Panc1 (cell line): ENCODE measurements around the gene PTPRR. TPM values are rescaled to one million over a fixed set of nuclear protein-coding genes. Genes with fewer than 3 reads are reported as not detected.

Experiments
- ATAC-seq: fragments of 200-7000 bp; cut with Tn5 transposase; 2 replicates; pipeline ENCODE4 v1.9.1; 2020; ENCODE audit warnings: mild to moderate bottlenecking, moderate library complexity
- BruUV-seq: library from RNA; stranded (reverse); fragments of 400-500 nt; replicated peaks from 2 replicates; lab custom pipeline; 2021; lab: Mats Ljungman, UMichigan
- CTCF ChIA-PET: fragments of 300-600 bp; sonication (Branson Sonifier 250); formaldehyde crosslinking; loops from one replicate; lab custom pipeline; 2022; ENCODE audit warnings: antibody characterized with exemption; lab: Charles Lee
- POLR2A ChIA-PET: fragments of 300-600 bp; sonication (Branson Sonifier 250); formaldehyde crosslinking; loops from one replicate; lab custom pipeline; 2022; ENCODE audit warnings: antibody characterized with exemption; lab: Charles Lee
- DNase-seq: peaks from one replicate; pipeline ENCODE4 v3.0.0-alpha.2; 2010; ENCODE audit warnings: low read depth, low spot score
- H3K27ac ChIP-seq: 2 replicates; pipeline ENCODE4 v1.5.1; 2011; ENCODE audit warnings: mild to moderate bottlenecking, low read length, inconsistent platforms
- H3K27me3 ChIP-seq: fragments of 200-500 bp; sonication (Bioruptor generic); 2 replicates; pipeline ENCODE4 v1.6.0; 2014; ENCODE audit warnings: low read length, inconsistent platforms; ENCODE audit not compliant: control insufficient read depth, insufficient read depth
- H3K36me3 ChIP-seq: fragments of 200-500 bp; sonication (Bioruptor generic); 2 replicates; pipeline ENCODE4 v1.5.1; 2014; ENCODE audit warnings: inconsistent platforms, mild to moderate bottlenecking, low read length, moderate library complexity; ENCODE audit not compliant: control insufficient read depth, insufficient read depth
- H3K4me1 ChIP-seq: 2 replicates; pipeline ENCODE4 v1.5.1; 2011; ENCODE audit warnings: inconsistent platforms, mild to moderate bottlenecking, low read length, moderate library complexity; ENCODE audit not compliant: control insufficient read depth, insufficient read depth
- H3K4me3 ChIP-seq, 2 experiments: 2 replicates each; pipeline ENCODE4 v1.5.1; 2011 to 2012; ENCODE audit warnings: low read depth in 2 of 2, low read length in 2 of 2, mild to moderate bottlenecking in 2 of 2, inconsistent platforms in 1 of 2, moderate library complexity in 1 of 2
- H3K9me3 ChIP-seq: fragments of 200-500 bp; sonication (Bioruptor generic); 2 replicates; pipeline ENCODE4 v1.5.1; 2014; ENCODE audit warnings: low read depth, mild to moderate bottlenecking, inconsistent platforms, low read length, moderate library complexity; ENCODE audit not compliant: control insufficient read depth, insufficient read depth
- POLR2AphosphoS5 ChIP-seq: IDR thresholded peaks from 2 replicates; pipeline ENCODE4 v1.6.1; 2012; ENCODE audit warnings: mild to moderate bottlenecking, low read depth, low read length, moderate library complexity
- SIN3A ChIP-seq: IDR thresholded peaks from 2 replicates; pipeline ENCODE4 v1.6.1; 2012; ENCODE audit warnings: low read depth, mild to moderate bottlenecking, low read length, moderate library complexity, borderline replicate concordance; ENCODE audit not compliant: insufficient read depth
- TCF7L2 ChIP-seq: IDR thresholded peaks from 2 replicates; pipeline ENCODE4 v1.6.1; 2011; ENCODE audit warnings: mild to moderate bottlenecking, low read depth, low read length, inconsistent platforms
- in situ Hi-C: cut with HindIII; loops from 2 replicates; pipeline ENCODE4 v1.10.0; 2016; ENCODE audit warnings: low sequenced_read_pairs, low pct_unique_long_range_greater_than_20kb
- intact Hi-C: fragments of 100-400 bp; cut with micrococcal nuclease; formaldehyde crosslinking; loops from one replicate; pipeline ENCODE4 v1.10.0; 2022; ENCODE audit not compliant: unreplicated experiment
- total RNA-seq: library from RNA; stranded (reverse); gene quantifications from one replicate; pipeline ENCODE4 v1.2.1, GENCODE V29; 2021; ENCODE audit not compliant: unreplicated experiment
- TF ChIP-seq, protein P1 (sequence below), 2 experiments: IDR thresholded peaks; 2 replicates each; pipeline ENCODE4 v1.6.1; 2011 to 2012; ENCODE audit warnings: low read depth in 2 of 2, control low read depth in 1 of 2, low read length in 1 of 2, mild to moderate bottlenecking in 1 of 2, moderate library complexity in 1 of 2; ENCODE audit not compliant: insufficient read depth in 1 of 2
- TF ChIP-seq, protein P2 (sequence below): fragments of 450-650 bp; IDR thresholded peaks from 2 replicates; pipeline ENCODE4 v1.5.1; 2017; ENCODE audit warnings: mild to moderate bottlenecking

The PTPRR gene
- total RNA-seq, 1 experiment from 2014 or later = not detected

DNA sequence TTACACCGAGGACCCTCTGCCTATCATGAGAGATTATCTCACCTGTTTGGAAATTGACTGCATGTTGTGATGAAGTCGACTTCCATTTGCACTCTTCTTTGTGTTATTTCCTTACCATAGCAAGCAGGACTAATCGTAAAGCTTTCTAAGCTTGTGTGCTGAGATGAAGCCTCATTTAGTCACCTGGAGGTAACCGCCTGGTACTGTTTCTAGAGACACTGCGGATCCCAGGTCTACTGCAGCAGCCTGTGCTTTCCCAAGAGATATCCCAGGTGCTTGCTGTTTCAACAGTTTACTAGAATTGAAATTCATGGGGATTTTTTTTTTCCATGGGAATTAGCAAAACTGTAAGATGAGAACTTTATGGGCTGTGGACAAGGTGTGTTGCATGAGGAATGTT, 131.8 kb downstream of the PTPRR start:
- H3K4me3 ChIP-seq = no peak overlapping the region
- TF ChIP-seq, protein P1, sequence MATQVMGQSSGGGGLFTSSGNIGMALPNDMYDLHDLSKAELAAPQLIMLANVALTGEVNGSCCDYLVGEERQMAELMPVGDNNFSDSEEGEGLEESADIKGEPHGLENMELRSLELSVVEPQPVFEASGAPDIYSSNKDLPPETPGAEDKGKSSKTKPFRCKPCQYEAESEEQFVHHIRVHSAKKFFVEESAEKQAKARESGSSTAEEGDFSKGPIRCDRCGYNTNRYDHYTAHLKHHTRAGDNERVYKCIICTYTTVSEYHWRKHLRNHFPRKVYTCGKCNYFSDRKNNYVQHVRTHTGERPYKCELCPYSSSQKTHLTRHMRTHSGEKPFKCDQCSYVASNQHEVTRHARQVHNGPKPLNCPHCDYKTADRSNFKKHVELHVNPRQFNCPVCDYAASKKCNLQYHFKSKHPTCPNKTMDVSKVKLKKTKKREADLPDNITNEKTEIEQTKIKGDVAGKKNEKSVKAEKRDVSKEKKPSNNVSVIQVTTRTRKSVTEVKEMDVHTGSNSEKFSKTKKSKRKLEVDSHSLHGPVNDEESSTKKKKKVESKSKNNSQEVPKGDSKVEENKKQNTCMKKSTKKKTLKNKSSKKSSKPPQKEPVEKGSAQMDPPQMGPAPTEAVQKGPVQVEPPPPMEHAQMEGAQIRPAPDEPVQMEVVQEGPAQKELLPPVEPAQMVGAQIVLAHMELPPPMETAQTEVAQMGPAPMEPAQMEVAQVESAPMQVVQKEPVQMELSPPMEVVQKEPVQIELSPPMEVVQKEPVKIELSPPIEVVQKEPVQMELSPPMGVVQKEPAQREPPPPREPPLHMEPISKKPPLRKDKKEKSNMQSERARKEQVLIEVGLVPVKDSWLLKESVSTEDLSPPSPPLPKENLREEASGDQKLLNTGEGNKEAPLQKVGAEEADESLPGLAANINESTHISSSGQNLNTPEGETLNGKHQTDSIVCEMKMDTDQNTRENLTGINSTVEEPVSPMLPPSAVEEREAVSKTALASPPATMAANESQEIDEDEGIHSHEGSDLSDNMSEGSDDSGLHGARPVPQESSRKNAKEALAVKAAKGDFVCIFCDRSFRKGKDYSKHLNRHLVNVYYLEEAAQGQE (IDR thresholded peaks at IDR 0.05; ENCODE audit: insufficient read depth in 1 of 2, low read depth in 2 of 2, low read length in 1 of 2) = no peak
- TF ChIP-seq, protein P2, sequence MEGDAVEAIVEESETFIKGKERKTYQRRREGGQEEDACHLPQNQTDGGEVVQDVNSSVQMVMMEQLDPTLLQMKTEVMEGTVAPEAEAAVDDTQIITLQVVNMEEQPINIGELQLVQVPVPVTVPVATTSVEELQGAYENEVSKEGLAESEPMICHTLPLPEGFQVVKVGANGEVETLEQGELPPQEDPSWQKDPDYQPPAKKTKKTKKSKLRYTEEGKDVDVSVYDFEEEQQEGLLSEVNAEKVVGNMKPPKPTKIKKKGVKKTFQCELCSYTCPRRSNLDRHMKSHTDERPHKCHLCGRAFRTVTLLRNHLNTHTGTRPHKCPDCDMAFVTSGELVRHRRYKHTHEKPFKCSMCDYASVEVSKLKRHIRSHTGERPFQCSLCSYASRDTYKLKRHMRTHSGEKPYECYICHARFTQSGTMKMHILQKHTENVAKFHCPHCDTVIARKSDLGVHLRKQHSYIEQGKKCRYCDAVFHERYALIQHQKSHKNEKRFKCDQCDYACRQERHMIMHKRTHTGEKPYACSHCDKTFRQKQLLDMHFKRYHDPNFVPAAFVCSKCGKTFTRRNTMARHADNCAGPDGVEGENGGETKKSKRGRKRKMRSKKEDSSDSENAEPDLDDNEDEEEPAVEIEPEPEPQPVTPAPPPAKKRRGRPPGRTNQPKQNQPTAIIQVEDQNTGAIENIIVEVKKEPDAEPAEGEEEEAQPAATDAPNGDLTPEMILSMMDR = no peak
- TF ChIP-seq TCF7L2 (no peak), POLR2AphosphoS5 (no peak), SIN3A (no peak)
- in situ Hi-C loops (no loop called here), intact Hi-C loops (no loop called here)
- BruUV-seq = no TSS peak
- H3K4me1 ChIP-seq = no peaks in the 10 kb centered on the region
- ATAC-seq = no peak
- no peaks in the 10 kb centered on the region for H3K36me3 ChIP-seq
- no peak for DNase-seq
- no peaks in the 10 kb centered on the region for H3K27me3 ChIP-seq
- CTCF ChIA-PET = no interaction called here
- POLR2A ChIA-PET = no interaction called here
- no peaks in the 10 kb centered on the region for H3K9me3 ChIP-seq
- no peak overlapping the region for H3K27ac ChIP-seq

DNA sequence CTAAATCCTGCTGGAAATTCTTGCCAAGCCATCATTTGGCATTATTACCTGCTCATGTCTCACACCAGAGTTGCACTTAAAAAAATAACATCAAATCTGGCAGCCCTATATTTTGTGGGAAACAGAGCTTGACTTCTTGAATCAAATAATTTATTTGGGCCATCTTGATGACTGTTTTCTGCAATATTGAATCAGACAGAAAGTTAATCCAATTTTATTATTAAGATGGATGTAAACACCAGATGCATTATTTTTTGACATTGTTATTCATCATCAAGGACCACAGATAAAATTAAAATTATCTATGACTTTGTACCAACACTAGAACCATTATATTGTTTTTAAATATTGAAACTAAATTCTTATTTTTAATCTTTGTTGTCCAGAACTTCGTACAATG, 132.9 kb downstream of the PTPRR start:
- H3K4me1 ChIP-seq = no peaks in the 10 kb centered on the region
- H3K27ac ChIP-seq = no peak overlapping the region
- H3K4me3 ChIP-seq = no peak overlapping the region
- no TSS peak for BruUV-seq
- TF ChIP-seq, protein P1 (IDR thresholded peaks at IDR 0.05; ENCODE audit: insufficient read depth in 1 of 2, low read depth in 2 of 2, low read length in 1 of 2) = no peak
- H3K9me3 ChIP-seq = no peaks in the 10 kb centered on the region
- no peak for DNase-seq
- ATAC-seq = no peak
- H3K36me3 ChIP-seq = no peaks in the 10 kb centered on the region
- H3K27me3 ChIP-seq = no peaks in the 10 kb centered on the region
- intact Hi-C loops (no loop called here), in situ Hi-C loops (no loop called here)
- ChIA-PET POLR2A (no interaction called here), CTCF (no interaction called here)
